ENCODE data around the gene RBCK1. TPM values are rescaled to one million over a fixed set of nuclear protein-coding genes. Genes with fewer than 3 reads are reported as not detected.

Gene RBCK1
- total RNA-seq, 1 donor from 2014 or later, result 100 TPM

- no peaks in the 10 kb centered on the region for H3K9me3 Mint-ChIP-seq
- TF ChIP-seq CTCF (IDR thresholded peaks at IDR 0.05), result no peak
- no peak for ATAC-seq (ENCODE audit: low read depth)
- POLR2A ChIA-PET, result no interaction called here
- no peaks in the 10 kb centered on the region for H3K27me3 Mint-ChIP-seq
- peaks cover 35% of the 10 kb centered on the region for H3K4me1 Mint-ChIP-seq
- CTCF ChIA-PET, result no interaction called here
- intact Hi-C loops (cut with micrococcal nuclease), result no loop called here
- no peak for DNase-seq
- H3K4me3 Mint-ChIP-seq, result no peak overlapping the region
- peak overlapping the region; percentile 94 for H3K27ac Mint-ChIP-seq
- H3K36me3 Mint-ChIP-seq (ENCODE audit: low read depth), result peaks cover 70% of the 10 kb centered on the region
Observed at GRCh38 chr20:432208-432607, 24.1 kb downstream of the RBCK1 start.

GRCh38 chr20:432677-433299 lies 24.7 kb downstream of the RBCK1 start:
- Mint-ChIP-seq H3K27ac (peak overlapping the region; percentile 94), H3K4me3 (peak overlapping the region; percentile 70), H3K4me1 (peaks cover 41% of the 10 kb centered on the region), H3K9me3 (no peaks in the 10 kb centered on the region), H3K27me3 (no peaks in the 10 kb centered on the region), H3K36me3 (ENCODE audit: low read depth) (peaks cover 68% of the 10 kb centered on the region)
- intact Hi-C loops (cut with micrococcal nuclease), result loop anchor here (1.0 kb wide), 1 partner anchor 24 kb away; the partner anchor contains the start of gene RBCK1
- TF ChIP-seq CTCF (IDR thresholded peaks at IDR 0.05), result no peak
- ATAC-seq (ENCODE audit: low read depth) (no peak), DNase-seq (no peak)
- ChIA-PET CTCF (interaction anchor here (1.0 kb wide), 1 partner anchor 78 kb away, joined by 3 read pairs; no protein-coding TSS in a partner anchor), POLR2A (interaction anchor here (2.0 kb wide), 1 partner anchor 25 kb away, joined by 6 read pairs; no protein-coding TSS in a partner anchor)

GRCh38 chr20:433300-433975 lies 25.3 kb downstream of the RBCK1 start:
- H3K4me3 Mint-ChIP-seq, result peak overlapping the region; percentile 70
- no peak for TF ChIP-seq CTCF (IDR thresholded peaks at IDR 0.05)
- ChIA-PET CTCF (interaction anchor here (1.0 kb wide), 1 partner anchor 78 kb away, joined by 3 read pairs; no protein-coding TSS in a partner anchor), POLR2A (interaction anchor here (0.6 to 2.0 kb wide), 2 partner anchors 26 to 391 kb away, joined by 3 to 6 read pairs; no protein-coding TSS in a partner anchor)
- no peaks in the 10 kb centered on the region for H3K9me3 Mint-ChIP-seq
- peak; percentile 82 for ATAC-seq (ENCODE audit: low read depth)
- peaks cover 63% of the 10 kb centered on the region for H3K36me3 Mint-ChIP-seq (ENCODE audit: low read depth)
- peaks cover 48% of the 10 kb centered on the region for H3K4me1 Mint-ChIP-seq
- intact Hi-C loops (cut with micrococcal nuclease), result loop anchor here (1.0 kb wide), 1 partner anchor 25 kb away; the partner anchor contains the start of gene RBCK1
- H3K27ac Mint-ChIP-seq, result peak overlapping the region; percentile 94
- no peaks in the 10 kb centered on the region for H3K27me3 Mint-ChIP-seq
- DNase-seq, result no peak

GRCh38 chr20:434221-434620 lies 26.1 kb downstream of the RBCK1 start:
- no peak for ATAC-seq (ENCODE audit: low read depth)
- Mint-ChIP-seq H3K4me1 (peaks cover 55% of the 10 kb centered on the region), H3K27me3 (no peaks in the 10 kb centered on the region), H3K36me3 (ENCODE audit: low read depth) (peaks cover 64% of the 10 kb centered on the region), H3K27ac (peak overlapping the region; percentile 94), H3K4me3 (no peak overlapping the region), H3K9me3 (no peaks in the 10 kb centered on the region)
- CTCF ChIA-PET, result no interaction called here
- no peak for TF ChIP-seq CTCF (IDR thresholded peaks at IDR 0.05)
- POLR2A ChIA-PET, result interaction anchor here (0.6 to 2.0 kb wide), 2 partner anchors 27 to 390 kb away, joined by 3 to 6 read pairs; no protein-coding TSS in a partner anchor
- intact Hi-C loops (cut with micrococcal nuclease), result no loop called here
- DNase-seq, result no peak

Data from activated B cell treated with CpG ODN at 0.5 μM for 24 hours (primary cell).